Liver (tissue), 9 donors: ENCODE measurements around the gene CEP95. TPM values are rescaled to one million over a fixed set of nuclear protein-coding genes. Genes with fewer than 3 reads are reported as not detected.
A peak's percentile ranks its signal among the peaks of the same experiment; 100 is the strongest.

Experiments used
- DNase-seq: peaks from one replicate; pipeline ENCODE4 v3.0.0-alpha.2; 2017; ENCODE audit warnings: low spot score
- H3K27ac ChIP-seq, 2 donors: one replicate each; pipeline ENCODE4 v1.7.0; 2013; ENCODE audit warnings: inconsistent platforms in 2 of 2, low read length in 2 of 2, control low read depth in 1 of 2, low read depth in 1 of 2, mild to moderate bottlenecking in 1 of 2
- H3K27me3 ChIP-seq, 4 donors: one replicate each; pipeline versions ENCODE4 v1.6.1 to v1.7.0; 2013; ENCODE audit warnings: low read length in 3 of 4, inconsistent platforms in 1 of 4, mild to moderate bottlenecking in 1 of 4, moderate library complexity in 1 of 4; ENCODE audit not compliant: control insufficient read depth in 4 of 4, insufficient read depth in 4 of 4
- H3K36me3 ChIP-seq, 4 donors: one replicate each; pipeline versions ENCODE4 v1.6.1 to v1.7.0; 2013; ENCODE audit warnings: low read length in 3 of 4, mild to moderate bottlenecking in 3 of 4, low read depth in 1 of 4, moderate library complexity in 1 of 4; ENCODE audit not compliant: control insufficient read depth in 4 of 4, insufficient read depth in 3 of 4
- H3K4me1 ChIP-seq, 4 donors: one replicate each; pipeline versions ENCODE4 v1.6.1 to v1.7.0; 2013; ENCODE audit warnings: low read length in 3 of 4, mild to moderate bottlenecking in 3 of 4, moderate library complexity in 1 of 4; ENCODE audit not compliant: control insufficient read depth in 4 of 4, insufficient read depth in 4 of 4
- H3K4me3 ChIP-seq, 3 donors: one replicate each; pipeline versions ENCODE4 v1.6.1 to v1.7.0; 2013; ENCODE audit warnings: low read length in 3 of 3, control low read depth in 1 of 3, low read depth in 1 of 3, mild to moderate bottlenecking in 1 of 3
- H3K9ac ChIP-seq, 2 donors: one replicate each; pipeline ENCODE4 v1.7.0; 2013; ENCODE audit warnings: low read length in 2 of 2, mild to moderate bottlenecking in 2 of 2, moderate library complexity in 2 of 2, control low read depth in 1 of 2, low read depth in 1 of 2
- H3K9me3 ChIP-seq, 4 donors: one replicate each; pipeline versions ENCODE4 v1.6.1 to v1.7.0; 2013; ENCODE audit warnings: low read length in 3 of 4; ENCODE audit not compliant: control insufficient read depth in 4 of 4
- EGR1 ChIP-seq, 2 donors: IDR thresholded peaks; 2 replicates each; pipeline ENCODE4 v1.6.1; 2016 to 2018; ENCODE audit warnings: antibody characterized with exemption in 2 of 2, low read depth in 2 of 2
- FOXA1 ChIP-seq: IDR thresholded peaks from 2 replicates; pipeline ENCODE4 v1.6.1; 2016; ENCODE audit warnings: antibody characterized with exemption
- FOXA2 ChIP-seq: IDR thresholded peaks from 2 replicates; pipeline ENCODE4 v1.6.1; 2016; ENCODE audit warnings: antibody characterized with exemption
- GABPA ChIP-seq, 2 donors: IDR thresholded peaks in 1 of 2; conservative IDR thresholded peaks in 1 of 2; 2 replicates each; pipeline ENCODE4 v1.6.1; 2016; ENCODE audit warnings: antibody characterized with exemption in 2 of 2, mild to moderate bottlenecking in 1 of 2, moderate library complexity in 1 of 2
- HNF4A ChIP-seq, 2 donors: conservative IDR thresholded peaks; 2 replicates each; pipeline ENCODE4 v1.6.1; 2016; ENCODE audit warnings: antibody characterized with exemption in 2 of 2, mild to moderate bottlenecking in 2 of 2
- HNF4G ChIP-seq: IDR thresholded peaks from 2 replicates; pipeline ENCODE4 v1.6.1; 2016; ENCODE audit warnings: antibody characterized with exemption
- JUND ChIP-seq, 2 donors: IDR thresholded peaks; 2 replicates each; pipeline ENCODE4 v1.6.1; 2016; ENCODE audit warnings: antibody characterized with exemption in 2 of 2
- NR2F2 ChIP-seq: IDR thresholded peaks from 2 replicates; pipeline ENCODE4 v1.6.1; 2016; ENCODE audit warnings: antibody characterized with exemption
- RAD21 ChIP-seq, 2 donors: IDR thresholded peaks; 2 replicates each; pipeline ENCODE4 v1.6.1; 2016; ENCODE audit warnings: antibody characterized with exemption in 2 of 2, mild to moderate bottlenecking in 2 of 2
- RXRA ChIP-seq, 2 donors: IDR thresholded peaks; 2 replicates each; pipeline ENCODE4 v1.6.1; 2017 to 2018; ENCODE audit warnings: antibody characterized with exemption in 2 of 2, mild to moderate bottlenecking in 1 of 2
- SP1 ChIP-seq: IDR thresholded peaks from 2 replicates; pipeline ENCODE4 v1.6.1; 2018; ENCODE audit warnings: antibody characterized with exemption, mild to moderate bottlenecking
- TAF1 ChIP-seq: conservative IDR thresholded peaks from 2 replicates; pipeline ENCODE4 v1.6.1; 2016; ENCODE audit warnings: antibody characterized with exemption, mild to moderate bottlenecking
- YY1 ChIP-seq: IDR thresholded peaks from 2 replicates; pipeline ENCODE4 v1.6.1; 2016; ENCODE audit warnings: antibody characterized with exemption, mild to moderate bottlenecking
- WGBS: extraction: QIAGEN DNeasy Blood & Tissue Kit; methylation state at CpG from one replicate; pipeline ENCODE4 v1.1.7; 2013; 5-methylcytosine and 5-hydroxymethylcytosine counted together
- polyA plus RNA-seq, 2 donors: library from polyadenylated mRNA; stranded (reverse) in 1 of 2; unstranded in 1 of 2; fragments of 200-250 nt in 1 of 2; fragments of >200 nt in 1 of 2; fragmentation: Nextera tagmentation in 1 of 2; extraction: Ambion mirVana in 1 of 2; gene quantifications; one replicate each; pipeline versions ENCODE4 v1.2.1 to v1.2.3, GENCODE V29; 2013 to 2015
- total RNA-seq, 2 donors: library from RNA; depleted of rRNA; stranded (reverse); fragments of >200 nt; gene quantifications; one replicate each; pipeline ENCODE4 v1.2.3, GENCODE V29; 2014
- TF ChIP-seq, protein P1 (sequence below): fragments of 150-350 bp; IDR thresholded peaks from 2 replicates; pipeline ENCODE4 v1.5.1; 2017; ENCODE audit warnings: improper control_type of control experiment, low read depth, low read length; ENCODE audit not compliant: missing input control
- TF ChIP-seq, protein P2 (sequence below): IDR thresholded peaks from 2 replicates; pipeline ENCODE4 v1.6.1; 2016; ENCODE audit warnings: antibody characterized with exemption
- TF ChIP-seq, protein P3 (sequence below): IDR thresholded peaks from 2 replicates; pipeline ENCODE4 v1.6.1; 2016; ENCODE audit warnings: antibody characterized with exemption
- TF ChIP-seq, protein P4 (sequence below): IDR thresholded peaks from 2 replicates; pipeline ENCODE4 v1.6.1; 2016; ENCODE audit warnings: antibody characterized with exemption
- TF ChIP-seq, protein P5 (sequence below): IDR thresholded peaks from 2 replicates; pipeline ENCODE4 v1.6.1; 2016; ENCODE audit warnings: antibody characterized with exemption, mild to moderate bottlenecking
- donor health status: healthy.
- donor health status: healthy.
- donor health status: healthy.
- donor health status: healthy.
- donor health status: healthy.

The CEP95 gene
- total and polyA plus RNA-seq, 4 donors, result 5.3 to 23.3 (median 11.0) TPM

DNA sequence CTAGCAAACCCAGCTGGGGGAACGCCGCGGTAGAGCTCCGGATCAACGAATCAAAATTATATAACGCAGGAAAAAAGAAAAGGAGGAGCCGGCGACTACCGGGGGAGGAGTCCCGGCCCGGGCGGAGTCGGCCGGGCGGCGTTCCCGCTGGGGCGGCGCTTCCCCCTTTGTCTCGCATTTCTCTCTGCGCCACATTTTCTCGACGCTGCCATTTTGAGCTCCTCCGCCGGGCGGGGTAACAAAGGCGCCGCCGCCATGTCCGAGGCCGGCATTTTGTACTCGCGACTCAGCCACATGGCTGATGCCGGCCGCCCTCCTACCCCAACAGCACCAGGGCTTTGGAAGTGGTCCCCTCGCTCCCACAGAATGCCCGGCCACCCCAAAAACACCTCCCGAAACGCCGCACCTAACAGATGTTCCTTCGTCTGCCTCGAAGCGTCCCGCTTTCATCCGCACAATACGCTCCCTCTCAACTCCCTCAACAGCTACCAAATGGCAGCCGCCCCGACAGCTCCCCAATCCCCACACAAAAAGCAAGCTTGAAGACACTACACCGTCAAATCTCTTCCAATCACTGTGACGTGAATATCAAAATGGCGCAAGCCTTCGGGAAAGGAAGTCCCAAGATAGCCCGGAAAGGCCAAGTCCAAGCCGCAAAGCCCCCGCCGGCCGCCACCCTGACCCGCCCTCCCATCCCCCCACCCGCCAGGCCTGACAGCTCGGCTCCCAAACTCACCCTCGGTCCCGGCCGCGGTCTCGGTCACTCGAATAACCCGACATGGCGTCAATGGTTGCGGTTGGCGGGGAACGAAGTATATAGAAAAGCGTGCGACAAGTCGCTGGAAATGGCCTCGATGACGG, 1.2 kb upstream of the CEP95 start (continued):
- TF ChIP-seq, protein P1, sequence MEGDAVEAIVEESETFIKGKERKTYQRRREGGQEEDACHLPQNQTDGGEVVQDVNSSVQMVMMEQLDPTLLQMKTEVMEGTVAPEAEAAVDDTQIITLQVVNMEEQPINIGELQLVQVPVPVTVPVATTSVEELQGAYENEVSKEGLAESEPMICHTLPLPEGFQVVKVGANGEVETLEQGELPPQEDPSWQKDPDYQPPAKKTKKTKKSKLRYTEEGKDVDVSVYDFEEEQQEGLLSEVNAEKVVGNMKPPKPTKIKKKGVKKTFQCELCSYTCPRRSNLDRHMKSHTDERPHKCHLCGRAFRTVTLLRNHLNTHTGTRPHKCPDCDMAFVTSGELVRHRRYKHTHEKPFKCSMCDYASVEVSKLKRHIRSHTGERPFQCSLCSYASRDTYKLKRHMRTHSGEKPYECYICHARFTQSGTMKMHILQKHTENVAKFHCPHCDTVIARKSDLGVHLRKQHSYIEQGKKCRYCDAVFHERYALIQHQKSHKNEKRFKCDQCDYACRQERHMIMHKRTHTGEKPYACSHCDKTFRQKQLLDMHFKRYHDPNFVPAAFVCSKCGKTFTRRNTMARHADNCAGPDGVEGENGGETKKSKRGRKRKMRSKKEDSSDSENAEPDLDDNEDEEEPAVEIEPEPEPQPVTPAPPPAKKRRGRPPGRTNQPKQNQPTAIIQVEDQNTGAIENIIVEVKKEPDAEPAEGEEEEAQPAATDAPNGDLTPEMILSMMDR, result no peak
- TF ChIP-seq FOXA2, result no peak
- TF ChIP-seq, protein P2, sequence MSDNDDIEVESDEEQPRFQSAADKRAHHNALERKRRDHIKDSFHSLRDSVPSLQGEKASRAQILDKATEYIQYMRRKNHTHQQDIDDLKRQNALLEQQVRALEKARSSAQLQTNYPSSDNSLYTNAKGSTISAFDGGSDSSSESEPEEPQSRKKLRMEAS, result no peak
- peak; percentile 99 for TF ChIP-seq YY1
- no peak for TF ChIP-seq RAD21 (IDR thresholded peaks at IDR 0.05)

DNA sequence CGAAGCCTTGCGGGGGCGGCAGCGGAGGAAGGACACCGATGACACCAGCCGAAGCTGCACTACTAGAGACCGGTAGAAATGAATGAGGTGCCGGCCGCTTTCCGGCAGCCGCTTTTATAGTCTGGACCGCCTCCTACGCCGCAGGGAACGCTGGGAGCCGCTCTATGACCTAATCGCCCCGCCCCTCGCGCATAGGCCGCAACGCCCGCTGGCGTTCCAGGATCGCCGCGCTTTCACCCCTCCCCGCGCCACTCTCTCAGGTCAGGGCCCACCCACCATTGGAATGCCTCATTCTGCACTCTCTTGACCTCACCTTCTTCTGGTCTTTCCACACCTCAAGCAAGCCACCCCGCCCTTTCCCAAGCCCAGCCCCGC, 589 bp upstream of the CEP95 start, which contains the start of gene DDX5:
Gene DDX5 (minus strand): TSS at position 89 of the 375 bp plus-strand sequence. CDS start 170 bp downstream, outside the sequence.
- H3K4me1 ChIP-seq, result peaks cover 3 to 42% (median 28%) of the 10 kb centered on the region in 4 donors
- peak; percentile 96 for DNase-seq
- under 1% methylated on average over 31 of the region's 31 CpGs for WGBS
- TF ChIP-seq SP1 (no peak), EGR1 (IDR thresholded peaks at IDR 0.05; ENCODE audit: low read depth in 2 of 2) (peak; percentile 87 to 93), YY1 (no peak), RAD21 (IDR thresholded peaks at IDR 0.05) (no peak), NR2F2 (no peak), FOXA2 (no peak), JUND (IDR thresholded peaks at IDR 0.05) (peak; percentile 67 to 73), FOXA1 (no peak), RXRA (IDR thresholded peaks at IDR 0.05) (no peak), HNF4G (no peak), TAF1 (peak; percentile 99), GABPA (IDR thresholded peaks at IDR 0.05 in 1 of 2, conservative IDR thresholded peaks at IDR 0.05 in 1 of 2) (no peak), HNF4A (conservative IDR thresholded peaks at IDR 0.05) (peak in 1 of 2 donors; percentile 27)
- TF ChIP-seq, protein P3, sequence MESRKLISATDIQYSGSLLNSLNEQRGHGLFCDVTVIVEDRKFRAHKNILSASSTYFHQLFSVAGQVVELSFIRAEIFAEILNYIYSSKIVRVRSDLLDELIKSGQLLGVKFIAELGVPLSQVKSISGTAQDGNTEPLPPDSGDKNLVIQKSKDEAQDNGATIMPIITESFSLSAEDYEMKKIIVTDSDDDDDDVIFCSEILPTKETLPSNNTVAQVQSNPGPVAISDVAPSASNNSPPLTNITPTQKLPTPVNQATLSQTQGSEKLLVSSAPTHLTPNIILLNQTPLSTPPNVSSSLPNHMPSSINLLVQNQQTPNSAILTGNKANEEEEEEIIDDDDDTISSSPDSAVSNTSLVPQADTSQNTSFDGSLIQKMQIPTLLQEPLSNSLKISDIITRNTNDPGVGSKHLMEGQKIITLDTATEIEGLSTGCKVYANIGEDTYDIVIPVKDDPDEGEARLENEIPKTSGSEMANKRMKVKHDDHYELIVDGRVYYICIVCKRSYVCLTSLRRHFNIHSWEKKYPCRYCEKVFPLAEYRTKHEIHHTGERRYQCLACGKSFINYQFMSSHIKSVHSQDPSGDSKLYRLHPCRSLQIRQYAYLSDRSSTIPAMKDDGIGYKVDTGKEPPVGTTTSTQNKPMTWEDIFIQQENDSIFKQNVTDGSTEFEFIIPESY, result peak; percentile 6
- TF ChIP-seq, protein P4, sequence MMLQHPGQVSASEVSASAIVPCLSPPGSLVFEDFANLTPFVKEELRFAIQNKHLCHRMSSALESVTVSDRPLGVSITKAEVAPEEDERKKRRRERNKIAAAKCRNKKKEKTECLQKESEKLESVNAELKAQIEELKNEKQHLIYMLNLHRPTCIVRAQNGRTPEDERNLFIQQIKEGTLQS, result peak; percentile 53
- TF ChIP-seq, protein P2, result no peak
- TF ChIP-seq, protein P1, result no peak
- TF ChIP-seq, protein P5, sequence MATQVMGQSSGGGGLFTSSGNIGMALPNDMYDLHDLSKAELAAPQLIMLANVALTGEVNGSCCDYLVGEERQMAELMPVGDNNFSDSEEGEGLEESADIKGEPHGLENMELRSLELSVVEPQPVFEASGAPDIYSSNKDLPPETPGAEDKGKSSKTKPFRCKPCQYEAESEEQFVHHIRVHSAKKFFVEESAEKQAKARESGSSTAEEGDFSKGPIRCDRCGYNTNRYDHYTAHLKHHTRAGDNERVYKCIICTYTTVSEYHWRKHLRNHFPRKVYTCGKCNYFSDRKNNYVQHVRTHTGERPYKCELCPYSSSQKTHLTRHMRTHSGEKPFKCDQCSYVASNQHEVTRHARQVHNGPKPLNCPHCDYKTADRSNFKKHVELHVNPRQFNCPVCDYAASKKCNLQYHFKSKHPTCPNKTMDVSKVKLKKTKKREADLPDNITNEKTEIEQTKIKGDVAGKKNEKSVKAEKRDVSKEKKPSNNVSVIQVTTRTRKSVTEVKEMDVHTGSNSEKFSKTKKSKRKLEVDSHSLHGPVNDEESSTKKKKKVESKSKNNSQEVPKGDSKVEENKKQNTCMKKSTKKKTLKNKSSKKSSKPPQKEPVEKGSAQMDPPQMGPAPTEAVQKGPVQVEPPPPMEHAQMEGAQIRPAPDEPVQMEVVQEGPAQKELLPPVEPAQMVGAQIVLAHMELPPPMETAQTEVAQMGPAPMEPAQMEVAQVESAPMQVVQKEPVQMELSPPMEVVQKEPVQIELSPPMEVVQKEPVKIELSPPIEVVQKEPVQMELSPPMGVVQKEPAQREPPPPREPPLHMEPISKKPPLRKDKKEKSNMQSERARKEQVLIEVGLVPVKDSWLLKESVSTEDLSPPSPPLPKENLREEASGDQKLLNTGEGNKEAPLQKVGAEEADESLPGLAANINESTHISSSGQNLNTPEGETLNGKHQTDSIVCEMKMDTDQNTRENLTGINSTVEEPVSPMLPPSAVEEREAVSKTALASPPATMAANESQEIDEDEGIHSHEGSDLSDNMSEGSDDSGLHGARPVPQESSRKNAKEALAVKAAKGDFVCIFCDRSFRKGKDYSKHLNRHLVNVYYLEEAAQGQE, result peak; percentile 92
- H3K27me3 ChIP-seq, result no peaks in the 10 kb centered on the region
- peak within 1 kb of the TSS; percentile 99 for H3K9ac ChIP-seq
- H3K27ac ChIP-seq, result peak within 1 kb of the TSS; percentile 98 to 100
- no peaks in the 10 kb centered on the region for H3K9me3 ChIP-seq
- H3K36me3 ChIP-seq, result peaks cover 5 to 49% (median 33%) of the 10 kb centered on the region in 4 donors
- H3K4me3 ChIP-seq, result peak within 1 kb of the TSS; percentile 64 to 99 (median 99)
